Neural progenitor cell (in vitro differentiated cells): ENCODE measurements around the gene ARSH.

Experiments used
- CTCF ChIP-seq: fragments of 200-600 bp; sonication (generic); IDR thresholded peaks from 2 replicates; pipeline ENCODE4 v1.5.1; 2017; ENCODE audit warnings: antibody characterized with exemption, mild to moderate bottlenecking
- EZH2 ChIP-seq: fragments of 200-600 bp; sonication (generic); IDR thresholded peaks from 2 replicates; pipeline ENCODE4 v1.6.1; 2017; ENCODE audit warnings: antibody characterized with exemption, mild to moderate bottlenecking, moderate library complexity

GRCh38 chrX:2989565-2989964, 16.8 kb upstream of the ARSH start:
- TF ChIP-seq CTCF, result no peak
- TF ChIP-seq EZH2, result no peak
